Measurements from ENCODE around the gene IGDCC3.

IGDCC3 gene

GRCh38 chr15:65386886-65387285, 9.1 kb upstream of the IGDCC3 start:
- TF ChIP-seq CTCF (IDR thresholded peaks at IDR 0.05; ENCODE audit: low read depth, low read length) = no peak
- no peak for DNase-seq (ENCODE audit: extremely low read depth, low read depth)

- DNase-seq (ENCODE audit: extremely low read depth, low read depth) = no peak
- TF ChIP-seq CTCF (IDR thresholded peaks at IDR 0.05; ENCODE audit: low read depth, low read length) = no peak
Measured at GRCh38 chr15:65386376-65386775, 8.6 kb upstream of the IGDCC3 start.

GRCh38 chr15:65385870-65386258, 8.1 kb upstream of the IGDCC3 start:
- TF ChIP-seq CTCF (IDR thresholded peaks at IDR 0.05; ENCODE audit: low read depth, low read length) = no peak
- DNase-seq (ENCODE audit: extremely low read depth, low read depth) = no peak

GRCh38 chr15:65384895-65385869, 7.4 kb upstream of the IGDCC3 start:
- peak; percentile 80 for TF ChIP-seq CTCF (IDR thresholded peaks at IDR 0.05; ENCODE audit: low read depth, low read length)
- DNase-seq (ENCODE audit: extremely low read depth, low read depth) = peak; percentile 45

- no peak for TF ChIP-seq CTCF (IDR thresholded peaks at IDR 0.05; ENCODE audit: low read depth, low read length)
- DNase-seq (ENCODE audit: extremely low read depth, low read depth) = no peak
Measured at GRCh38 chr15:65384505-65384894, 6.7 kb upstream of the IGDCC3 start.

- DNase-seq (ENCODE audit: extremely low read depth, low read depth) = no peak
- TF ChIP-seq CTCF (IDR thresholded peaks at IDR 0.05; ENCODE audit: low read depth, low read length) = no peak
Measured at GRCh38 chr15:65383991-65384390, 6.2 kb upstream of the IGDCC3 start.

- DNase-seq (ENCODE audit: extremely low read depth, low read depth) = no peak
- no peak for TF ChIP-seq CTCF (IDR thresholded peaks at IDR 0.05; ENCODE audit: low read depth, low read length)
Measured at GRCh38 chr15:65383456-65383855, 5.7 kb upstream of the IGDCC3 start.

Measured in AG09319 (cell line).